ENCODE measurements around the gene SLC5A5. TPM values are rescaled to one million over a fixed set of nuclear protein-coding genes. Genes with fewer than 3 reads are reported as not detected.

Gene SLC5A5
- total RNA-seq, 1 donor from 2014 or later = not detected

DNA sequence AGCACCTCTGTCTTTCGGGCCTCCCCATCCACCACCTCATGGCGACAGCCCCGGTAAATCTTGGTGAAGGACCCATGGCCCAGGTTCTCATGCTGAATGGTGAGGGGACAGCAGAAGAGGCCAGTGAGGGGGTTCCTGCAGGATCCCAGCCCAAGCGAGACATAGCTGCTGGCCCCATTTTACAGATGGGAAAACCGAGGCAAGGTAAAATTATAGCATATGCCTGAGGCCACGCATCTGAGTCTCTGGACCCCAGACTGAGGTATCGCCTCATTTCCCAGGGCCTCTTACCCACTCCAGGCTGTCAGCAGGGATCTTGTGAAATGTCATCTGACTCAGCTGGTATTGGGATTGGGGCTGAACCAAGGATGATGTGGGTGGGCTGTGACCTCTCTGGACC, 33.8 kb upstream of the SLC5A5 start:
- no peak overlapping the region for H3K4me3 Mint-ChIP-seq
- H3K36me3 Mint-ChIP-seq = no peaks in the 10 kb centered on the region
- TF ChIP-seq, protein P1, sequence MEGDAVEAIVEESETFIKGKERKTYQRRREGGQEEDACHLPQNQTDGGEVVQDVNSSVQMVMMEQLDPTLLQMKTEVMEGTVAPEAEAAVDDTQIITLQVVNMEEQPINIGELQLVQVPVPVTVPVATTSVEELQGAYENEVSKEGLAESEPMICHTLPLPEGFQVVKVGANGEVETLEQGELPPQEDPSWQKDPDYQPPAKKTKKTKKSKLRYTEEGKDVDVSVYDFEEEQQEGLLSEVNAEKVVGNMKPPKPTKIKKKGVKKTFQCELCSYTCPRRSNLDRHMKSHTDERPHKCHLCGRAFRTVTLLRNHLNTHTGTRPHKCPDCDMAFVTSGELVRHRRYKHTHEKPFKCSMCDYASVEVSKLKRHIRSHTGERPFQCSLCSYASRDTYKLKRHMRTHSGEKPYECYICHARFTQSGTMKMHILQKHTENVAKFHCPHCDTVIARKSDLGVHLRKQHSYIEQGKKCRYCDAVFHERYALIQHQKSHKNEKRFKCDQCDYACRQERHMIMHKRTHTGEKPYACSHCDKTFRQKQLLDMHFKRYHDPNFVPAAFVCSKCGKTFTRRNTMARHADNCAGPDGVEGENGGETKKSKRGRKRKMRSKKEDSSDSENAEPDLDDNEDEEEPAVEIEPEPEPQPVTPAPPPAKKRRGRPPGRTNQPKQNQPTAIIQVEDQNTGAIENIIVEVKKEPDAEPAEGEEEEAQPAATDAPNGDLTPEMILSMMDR (IDR thresholded peaks at IDR 0.05; ENCODE audit: unreplicated experiment) = no peak
- H3K4me1 Mint-ChIP-seq = peaks cover 3% of the 10 kb centered on the region
- DNase-seq (ENCODE audit: low spot score in 2 of 2, unreplicated experiment in 2 of 2) = no peak
- H3K27ac Mint-ChIP-seq = no peak overlapping the region
- H3K9me3 Mint-ChIP-seq = no peaks in the 10 kb centered on the region
- H3K27me3 Mint-ChIP-seq (ENCODE audit: low read depth) = peaks cover 43% of the 10 kb centered on the region

DNA sequence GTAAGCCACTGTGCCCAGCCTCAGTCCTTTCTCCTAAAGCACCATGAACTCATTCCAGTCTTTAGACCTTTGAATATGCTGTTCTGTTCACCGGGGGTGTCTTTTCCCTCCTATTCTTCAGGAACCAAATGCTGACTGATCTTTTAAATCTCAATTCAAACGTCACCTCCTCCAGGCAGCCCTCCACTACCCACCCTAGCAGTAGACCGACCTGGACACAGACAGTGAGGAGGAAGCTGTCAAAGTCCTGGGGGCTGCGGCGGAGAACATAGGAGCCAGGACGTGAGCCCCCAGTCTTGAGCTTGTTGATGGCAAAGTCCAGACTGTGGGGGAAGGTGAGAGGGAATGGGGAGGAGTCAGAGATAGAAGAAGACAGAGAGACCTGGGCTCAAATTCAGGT, 31.7 kb upstream of the SLC5A5 start:
- H3K4me1 Mint-ChIP-seq = peaks cover 3% of the 10 kb centered on the region
- no peaks in the 10 kb centered on the region for H3K9me3 Mint-ChIP-seq
- TF ChIP-seq, protein P1 (IDR thresholded peaks at IDR 0.05; ENCODE audit: unreplicated experiment) = no peak
- no peak overlapping the region for H3K4me3 Mint-ChIP-seq
- no peak overlapping the region for H3K27ac Mint-ChIP-seq
- H3K27me3 Mint-ChIP-seq (ENCODE audit: low read depth) = peaks cover 56% of the 10 kb centered on the region
- no peak for DNase-seq (ENCODE audit: low spot score in 2 of 2, unreplicated experiment in 2 of 2)
- H3K36me3 Mint-ChIP-seq = no peaks in the 10 kb centered on the region

DNA sequence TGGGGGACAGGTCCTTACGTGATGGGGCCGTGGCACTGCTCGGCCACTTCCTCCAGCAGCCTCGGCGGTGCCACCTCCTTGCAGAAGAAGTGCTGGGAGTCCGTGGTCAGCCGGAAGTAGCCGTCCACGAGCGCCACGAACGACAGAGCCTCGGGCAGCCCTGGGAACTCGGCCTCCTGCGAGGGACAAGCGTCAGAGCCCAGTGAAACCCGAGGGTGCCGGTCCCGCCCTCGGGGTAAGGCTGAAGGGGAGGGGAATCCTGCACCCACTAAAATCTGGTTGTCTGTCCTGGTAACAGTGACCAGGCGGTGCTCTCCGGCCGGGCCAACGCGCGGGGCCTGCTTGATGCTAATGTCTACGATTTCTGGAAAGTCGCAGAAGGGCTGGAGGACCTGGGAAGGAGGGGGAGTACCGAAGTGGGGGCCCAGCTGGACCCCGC, 30.4 kb upstream of the SLC5A5 start:
- Mint-ChIP-seq H3K27ac (peak overlapping the region; percentile 12), H3K27me3 (ENCODE audit: low read depth) (peaks cover 55% of the 10 kb centered on the region), H3K36me3 (no peaks in the 10 kb centered on the region), H3K4me3 (peak overlapping the region; percentile 62), H3K4me1 (peaks cover 3% of the 10 kb centered on the region), H3K9me3 (no peaks in the 10 kb centered on the region)
- no peak for DNase-seq (ENCODE audit: low spot score in 2 of 2, unreplicated experiment in 2 of 2)
- TF ChIP-seq, protein P1 (IDR thresholded peaks at IDR 0.05; ENCODE audit: unreplicated experiment) = no peak

DNA sequence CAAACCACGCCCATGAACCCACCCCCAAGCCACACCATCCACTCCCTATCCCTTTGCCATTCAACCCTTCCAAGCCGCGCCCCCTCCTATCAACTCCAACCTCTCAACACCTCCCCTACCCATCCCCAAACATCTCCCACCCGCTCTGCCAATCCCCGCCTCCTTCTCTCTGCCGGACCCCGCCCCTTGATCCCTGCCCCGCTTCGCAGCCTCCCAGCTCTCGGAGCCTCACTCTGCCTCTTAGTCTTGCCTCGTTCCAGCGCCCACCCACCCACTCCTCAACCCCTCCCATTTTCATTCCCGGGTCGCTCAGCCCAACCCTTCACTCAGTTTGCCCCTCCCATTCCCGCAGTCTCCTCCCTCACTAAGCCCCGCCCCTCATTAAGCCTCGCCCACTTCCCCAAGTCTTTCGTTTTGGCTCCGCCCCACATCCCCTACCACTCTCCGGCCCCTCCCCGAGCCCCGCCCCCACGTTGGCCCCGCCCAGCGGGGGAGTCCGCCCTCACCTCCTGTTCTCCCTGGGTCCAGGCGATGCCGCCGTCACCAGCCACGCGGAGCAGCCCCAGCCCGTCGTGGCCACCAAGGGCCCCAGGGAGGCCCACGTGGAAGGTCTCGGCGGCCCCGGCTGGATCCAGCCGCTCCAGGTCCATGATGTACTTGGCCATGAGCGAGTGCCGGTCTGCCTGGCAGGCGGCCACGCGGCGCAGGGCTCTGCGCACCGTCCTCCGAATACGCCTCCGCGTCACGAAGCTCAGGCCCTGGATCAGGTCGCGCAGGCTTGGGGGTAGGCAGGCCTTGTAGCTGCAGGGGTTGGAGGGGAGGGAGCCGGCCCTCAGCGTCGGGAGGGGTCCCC, 29.7 kb upstream of the SLC5A5 start:
- TF ChIP-seq, protein P1 (IDR thresholded peaks at IDR 0.05; ENCODE audit: unreplicated experiment) = no peak
- H3K27me3 Mint-ChIP-seq (ENCODE audit: low read depth) = peaks cover 51% of the 10 kb centered on the region
- no peaks in the 10 kb centered on the region for H3K36me3 Mint-ChIP-seq
- H3K4me3 Mint-ChIP-seq = peak overlapping the region; percentile 62
- peaks cover 3% of the 10 kb centered on the region for H3K4me1 Mint-ChIP-seq
- DNase-seq (ENCODE audit: low spot score in 2 of 2, unreplicated experiment in 2 of 2) = peak; percentile 88 to 89
- no peaks in the 10 kb centered on the region for H3K9me3 Mint-ChIP-seq
- peak overlapping the region; percentile 12 for H3K27ac Mint-ChIP-seq

DNA sequence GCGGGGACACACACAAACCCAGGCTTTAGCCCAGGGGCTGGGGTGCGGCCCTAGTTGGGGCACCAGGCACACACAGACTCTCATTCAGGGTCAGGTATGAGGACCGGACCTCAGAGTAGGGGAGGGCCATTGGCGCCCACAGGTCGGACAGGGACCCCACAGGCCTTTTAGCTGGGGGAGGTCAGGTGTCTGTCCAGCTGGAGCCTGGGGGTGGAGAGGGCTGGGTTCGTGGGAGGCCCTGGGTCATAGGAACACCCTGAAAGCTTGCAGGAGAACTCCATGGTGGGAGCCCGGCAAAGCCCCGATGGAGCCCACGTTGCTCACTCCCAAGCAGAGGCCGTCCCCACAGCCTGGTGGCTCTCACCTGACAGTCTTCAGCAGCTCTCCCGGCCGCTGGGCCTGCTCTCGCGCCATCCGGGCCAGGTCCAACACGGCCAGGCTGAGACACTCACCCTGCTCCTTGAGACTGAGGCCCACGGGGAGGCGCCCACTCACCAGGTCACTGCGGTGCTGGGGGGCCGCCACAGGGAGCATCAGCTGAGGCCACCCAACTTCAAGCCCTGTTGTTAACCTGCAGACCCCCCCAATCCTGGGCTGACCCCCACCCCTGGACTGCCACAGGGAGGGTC, 29.0 kb upstream of the SLC5A5 start:
- Mint-ChIP-seq H3K4me3 (peak overlapping the region; percentile 42), H3K36me3 (no peaks in the 10 kb centered on the region), H3K27ac (no peak overlapping the region)

More for the DNA sequence above, 29.0 kb upstream of the SLC5A5 start:
- H3K9me3 Mint-ChIP-seq = no peaks in the 10 kb centered on the region
- peaks cover 50% of the 10 kb centered on the region for H3K27me3 Mint-ChIP-seq (ENCODE audit: low read depth)
- TF ChIP-seq, protein P1 (IDR thresholded peaks at IDR 0.05; ENCODE audit: unreplicated experiment) = no peak
- no peak for DNase-seq (ENCODE audit: low spot score in 2 of 2, unreplicated experiment in 2 of 2)
- H3K4me1 Mint-ChIP-seq = peaks cover 3% of the 10 kb centered on the region
